Keratinocyte (primary cell): ENCODE data around the gene OR6M1. TPM values are rescaled to one million over a fixed set of nuclear protein-coding genes. Genes with fewer than 3 reads are reported as not detected.

ENCODE experiments used
- DNase-seq: peaks from one replicate; pipeline ENCODE4 v3.0.0-alpha.2; 2011; ENCODE audit warnings: low read depth, missing footprints, low spot score
- FAIRE-seq: peaks from 2 replicates; lab custom pipeline; 2011; peaks lifted over from hg19 to GRCh38; lab: Jason Lieb, UNC
- H2AFZ ChIP-seq: 2 replicates; pipeline ENCODE4 v1.6.0; 2012; ENCODE audit warnings: low read length, control low read depth, inconsistent platforms; ENCODE audit not compliant: control insufficient read depth
- H3K27ac ChIP-seq: 2 replicates; pipeline ENCODE4 v1.5.1; 2011; ENCODE audit warnings: low read length; ENCODE audit not compliant: control insufficient read depth, insufficient read depth
- H3K27me3 ChIP-seq: 3 replicates; pipeline ENCODE4 v1.6.0; 2011; ENCODE audit warnings: low read length; ENCODE audit not compliant: control insufficient read depth, insufficient read depth; ENCODE audit errors: extremely low read depth
- H3K36me3 ChIP-seq, 2 experiments: 2 replicates in 1 of 2; 3 replicates in 1 of 2; pipeline ENCODE4 v1.5.1; 2011; ENCODE audit warnings: low read length in 2 of 2, mild to moderate bottlenecking in 1 of 2; ENCODE audit not compliant: control insufficient read depth in 2 of 2, insufficient read depth in 2 of 2; ENCODE audit errors: extremely low read depth in 1 of 2
- H3K4me1 ChIP-seq: 3 replicates; pipeline ENCODE4 v1.5.1; 2011; ENCODE audit warnings: low read length; ENCODE audit not compliant: control insufficient read depth, insufficient read depth; ENCODE audit errors: extremely low read depth
- H3K4me2 ChIP-seq: 3 replicates; pipeline ENCODE4 v1.6.0; 2011; ENCODE audit warnings: low read depth, low read length; ENCODE audit not compliant: control insufficient read depth, insufficient read depth; ENCODE audit errors: extremely low read depth
- H3K4me3 ChIP-seq, 3 experiments: fragments of 200-600 bp in 1 of 3; sonication (generic) in 1 of 3; 2 replicates in 2 of 3; 3 replicates in 1 of 3; pipeline ENCODE4 v1.5.1; 2011 to 2016; ENCODE audit warnings: low read length in 3 of 3, mild to moderate bottlenecking in 3 of 3, control low read depth in 2 of 3, inconsistent platforms in 1 of 3, low read depth in 1 of 3, mixed read lengths in 1 of 3, mixed run types in 1 of 3, moderate library complexity in 1 of 3; ENCODE audit not compliant: control insufficient read depth in 2 of 3, insufficient read depth in 2 of 3; ENCODE audit errors: extremely low read depth in 1 of 3
- H3K79me2 ChIP-seq: 2 replicates; pipeline ENCODE4 v1.6.0; 2012; ENCODE audit warnings: low read length; ENCODE audit not compliant: control insufficient read depth, insufficient read depth
- H3K9ac ChIP-seq: 3 replicates; pipeline ENCODE4 v1.6.0; 2011; ENCODE audit warnings: low read length; ENCODE audit not compliant: control insufficient read depth, insufficient read depth; ENCODE audit errors: extremely low read depth
- H3K9me1 ChIP-seq: 3 replicates; pipeline ENCODE4 v1.6.0; 2011; ENCODE audit warnings: low read length; ENCODE audit not compliant: control insufficient read depth, insufficient read depth; ENCODE audit errors: extremely low read depth
- H3K9me3 ChIP-seq: 2 replicates; pipeline ENCODE4 v1.5.1; 2012; ENCODE audit warnings: low read depth, low read length; ENCODE audit not compliant: control insufficient read depth
- H4K20me1 ChIP-seq: 3 replicates; pipeline ENCODE4 v1.6.0; 2011; ENCODE audit warnings: low read length; ENCODE audit not compliant: control insufficient read depth, insufficient read depth; ENCODE audit errors: extremely low read depth
- CTCF ChIP-seq, 3 experiments: IDR thresholded peaks in 1 of 3; conservative IDR thresholded peaks in 1 of 3; optimal IDR thresholded peaks in 1 of 3; 2 replicates in 2 of 3; 3 replicates in 1 of 3; pipeline versions ENCODE3 to v1.5.1; 2011; ENCODE audit warnings: low read length in 3 of 3, mild to moderate bottlenecking in 3 of 3, moderate library complexity in 2 of 3, control low read depth in 1 of 3, inconsistent platforms in 1 of 3; ENCODE audit not compliant: insufficient read depth in 2 of 3; ENCODE audit errors: extremely low read depth in 1 of 3
- EZH2 ChIP-seq: IDR thresholded peaks from one replicate; pipeline ENCODE4 v1.6.1; 2012; ENCODE audit warnings: inconsistent platforms, mild to moderate bottlenecking, low read length, moderate library complexity
- dilution Hi-C: fragments of 300-500 bp; cut with MboI; formaldehyde crosslinking; loops from one replicate; pipeline ENCODE4 v1.7.0; 2020; ENCODE audit warnings: low sequenced_read_pairs; ENCODE audit not compliant: extremely low pct_ligation_motif_present
- polyA plus RNA-seq, 5 experiments: library from polyadenylated mRNA; depleted of rRNA in 3 of 5; stranded (reverse) in 3 of 5; stranded (forward) in 1 of 5; unstranded in 1 of 5; fragments of >200 nt; gene quantifications; 1 replicate in 1 of 5; 2 replicates in 3 of 5; 3 replicates in 1 of 5; pipeline versions ENCODE4 v1.2.1 to v1.2.3, GENCODE V29; 2011 to 2012; ENCODE audit warnings: missing spikeins in 2 of 5, low read depth in 1 of 5, low replicate concordance in 1 of 5

OR6M1 gene
- polyA plus RNA-seq, 1 donor (not counting 4 experiments of a cell fraction or from before 2014, with no cell fraction given), result not detected

GRCh38 chr11:123829745-123830144 is 23.6 kb upstream of the OR6M1 start:
- H2AFZ ChIP-seq, result no peak overlapping the region
- TF ChIP-seq CTCF (optimal IDR thresholded peaks at IDR 0.05 in 1 of 3, IDR thresholded peaks at IDR 0.05 in 1 of 3, conservative IDR thresholded peaks at IDR 0.05 in 1 of 3; ENCODE audit: extremely low read depth in 1 of 3, insufficient read depth in 2 of 3, low read length in 3 of 3) (no peak), EZH2 (no peak)
- no peaks in the 10 kb centered on the region for H3K9me3 ChIP-seq
- no peaks in the 10 kb centered on the region for H4K20me1 ChIP-seq
- dilution Hi-C loops, result no loop called here
- no peak overlapping the region for H3K27ac ChIP-seq
- DNase-seq, result no peak
- H3K4me3 ChIP-seq, result no peak overlapping the region
- no peak overlapping the region for H3K9ac ChIP-seq
- no peaks in the 10 kb centered on the region for H3K9me1 ChIP-seq
- FAIRE-seq, result no peak
- H3K79me2 ChIP-seq, result no peaks in the 10 kb centered on the region
- no peaks in the 10 kb centered on the region for H3K4me1 ChIP-seq
- no peaks in the 10 kb centered on the region for H3K36me3 ChIP-seq
- H3K27me3 ChIP-seq, result no peaks in the 10 kb centered on the region
- H3K4me2 ChIP-seq, result no peak overlapping the region

DNA sequence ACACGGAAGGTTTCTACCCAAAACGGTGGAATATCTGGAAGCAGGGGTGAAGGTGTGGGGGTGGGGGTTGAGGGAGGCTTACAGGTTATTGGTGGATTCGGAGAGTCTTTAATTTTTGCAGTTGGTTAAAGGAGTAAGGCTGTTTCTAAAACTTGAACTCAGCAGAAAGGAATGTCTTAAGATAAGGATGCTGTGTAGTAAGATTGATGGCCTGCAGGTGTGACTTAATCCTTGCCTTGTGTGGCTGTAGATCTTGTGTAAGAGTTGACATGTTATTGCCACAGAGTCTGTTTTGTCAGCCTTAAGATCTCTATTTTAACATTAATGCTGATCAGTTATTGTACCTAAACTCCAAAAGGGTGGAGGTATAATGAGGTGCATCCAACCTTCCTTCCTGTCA is 16.4 kb upstream of the OR6M1 start:
- dilution Hi-C loops, result no loop called here
- no peaks in the 10 kb centered on the region for H3K4me1 ChIP-seq
- no peak overlapping the region for H3K4me2 ChIP-seq
- DNase-seq, result no peak
- no peak overlapping the region for H3K4me3 ChIP-seq
- H3K36me3 ChIP-seq, result no peaks in the 10 kb centered on the region
- no peaks in the 10 kb centered on the region for H3K9me3 ChIP-seq
- no peak for FAIRE-seq
- no peak overlapping the region for H3K9ac ChIP-seq
- no peak overlapping the region for H2AFZ ChIP-seq
- H4K20me1 ChIP-seq, result no peaks in the 10 kb centered on the region
- no peaks in the 10 kb centered on the region for H3K9me1 ChIP-seq
- no peaks in the 10 kb centered on the region for H3K79me2 ChIP-seq
- TF ChIP-seq EZH2, result no peak
- TF ChIP-seq CTCF (optimal IDR thresholded peaks at IDR 0.05 in 1 of 3, IDR thresholded peaks at IDR 0.05 in 1 of 3, conservative IDR thresholded peaks at IDR 0.05 in 1 of 3; ENCODE audit: extremely low read depth in 1 of 3, insufficient read depth in 2 of 3, low read length in 3 of 3), result no peak
- H3K27ac ChIP-seq, result no peak overlapping the region
- H3K27me3 ChIP-seq, result no peaks in the 10 kb centered on the region
